H9 (cell line): ENCODE data around the gene ETV4. TPM values are rescaled to one million over a fixed set of nuclear protein-coding genes. Genes with fewer than 3 reads are reported as not detected.

Experiments used
- DNase-seq: peaks from one replicate; pipeline ENCODE4 v3.0.0-alpha.2; 2017
- H2AFZ ChIP-seq: one replicate; pipeline ENCODE4 v1.6.1; 2013; ENCODE audit warnings: mild to moderate bottlenecking, low read length, control low read depth, moderate library complexity
- H2AK5ac ChIP-seq: 2 replicates; pipeline ENCODE4 v1.6.1; 2013; ENCODE audit warnings: low read length, control low read depth, mixed read lengths; ENCODE audit not compliant: insufficient read length
- H2BK120ac ChIP-seq: one replicate; pipeline ENCODE4 v1.6.1; 2013; ENCODE audit warnings: low read depth, mild to moderate bottlenecking, low read length, control low read depth, inconsistent platforms; ENCODE audit not compliant: poor library complexity, severe bottlenecking
- H2BK12ac ChIP-seq: 2 replicates; pipeline ENCODE4 v1.6.1; 2013; ENCODE audit warnings: low read length, control low read depth, mixed read lengths, low read depth; ENCODE audit not compliant: insufficient read length
- H2BK15ac ChIP-seq: 2 replicates; pipeline ENCODE4 v1.6.1; 2013; ENCODE audit warnings: low read depth, low read length, control low read depth
- H2BK20ac ChIP-seq: one replicate; pipeline ENCODE4 v1.6.1; 2013; ENCODE audit warnings: low read depth, mild to moderate bottlenecking, low read length, control low read depth, inconsistent platforms; ENCODE audit not compliant: poor library complexity, severe bottlenecking
- H2BK5ac ChIP-seq: 2 replicates; pipeline ENCODE4 v1.6.1; 2013; ENCODE audit warnings: low read length, control low read depth, mixed read lengths; ENCODE audit not compliant: insufficient read length
- H3K14ac ChIP-seq: 2 replicates; pipeline ENCODE4 v1.6.1; 2013; ENCODE audit warnings: low read length, control low read depth; ENCODE audit not compliant: insufficient read depth
- H3K18ac ChIP-seq: 2 replicates; pipeline ENCODE4 v1.6.1; 2013; ENCODE audit warnings: low read depth, mild to moderate bottlenecking, mixed read lengths, low read length, control low read depth; ENCODE audit not compliant: insufficient read length
- H3K23ac ChIP-seq: 2 replicates; pipeline ENCODE4 v1.6.1; 2013; ENCODE audit warnings: low read length, control low read depth, mixed read lengths, low read depth; ENCODE audit not compliant: insufficient read length
- H3K23me2 ChIP-seq: 2 replicates; pipeline ENCODE4 v1.6.1; 2013; ENCODE audit warnings: low read depth, mild to moderate bottlenecking, mixed read lengths, low read length, control low read depth; ENCODE audit not compliant: insufficient read length, poor library complexity, severe bottlenecking
- H3K27ac ChIP-seq: 2 replicates; pipeline ENCODE4 v1.5.1; 2013; ENCODE audit warnings: low read length, control low read depth, mixed read lengths, low read depth; ENCODE audit not compliant: insufficient read length
- H3K27me3 ChIP-seq: 2 replicates; pipeline ENCODE4 v1.6.1; 2013; ENCODE audit warnings: low read length, control low read depth, inconsistent platforms; ENCODE audit not compliant: insufficient read depth
- H3K4ac ChIP-seq: 2 replicates; pipeline ENCODE4 v1.6.1; 2013; ENCODE audit warnings: low read depth, mild to moderate bottlenecking, control low read depth, inconsistent platforms, low read length, moderate library complexity
- H3K4me1 ChIP-seq: 2 replicates; pipeline ENCODE4 v1.6.1; 2013; ENCODE audit warnings: low read length, control low read depth, inconsistent platforms; ENCODE audit not compliant: insufficient read depth
- H3K4me2 ChIP-seq: 2 replicates; pipeline ENCODE4 v1.6.1; 2013; ENCODE audit warnings: low read length, control low read depth, mixed read lengths; ENCODE audit not compliant: insufficient read length, insufficient read depth
- H3K56ac ChIP-seq: 2 replicates; pipeline ENCODE4 v1.6.1; 2013; ENCODE audit warnings: low read depth, mild to moderate bottlenecking, mixed read lengths, low read length, control low read depth; ENCODE audit not compliant: insufficient read length
- H3K79me1 ChIP-seq: 2 replicates; pipeline ENCODE4 v1.6.1; 2013; ENCODE audit warnings: low read depth, mild to moderate bottlenecking, moderate library complexity, low read length, control low read depth, inconsistent platforms; ENCODE audit not compliant: insufficient read depth, poor library complexity, severe bottlenecking
- H3K79me2 ChIP-seq: 2 replicates; pipeline ENCODE4 v1.6.1; 2013; ENCODE audit warnings: low read length, control low read depth, inconsistent platforms; ENCODE audit not compliant: insufficient read depth
- H3K9ac ChIP-seq: 2 replicates; pipeline ENCODE4 v1.6.1; 2013; ENCODE audit warnings: low read length, control low read depth, mixed read lengths; ENCODE audit not compliant: insufficient read length; ENCODE audit errors: extremely low read depth
- H3K9me3 ChIP-seq: one replicate; pipeline ENCODE4 v1.6.1; 2013; ENCODE audit warnings: low read depth, low read length, inconsistent platforms; ENCODE audit not compliant: control insufficient read depth
- H3T11ph ChIP-seq: one replicate; pipeline ENCODE4 v1.6.1; 2013; ENCODE audit warnings: mild to moderate bottlenecking, low read length, control low read depth, inconsistent platforms
- H4K20me1 ChIP-seq: one replicate; pipeline ENCODE4 v1.6.1; 2013; ENCODE audit not compliant: control insufficient read depth, insufficient read length, insufficient read depth
- H4K5ac ChIP-seq: 2 replicates; pipeline ENCODE4 v1.6.1; 2013; ENCODE audit warnings: low read depth, mild to moderate bottlenecking, mixed read lengths, low read length, control low read depth; ENCODE audit not compliant: insufficient read length
- H4K8ac ChIP-seq: replicated peaks from 2 replicates; pipeline ENCODE4 v1.6.1; 2013; ENCODE audit warnings: low read length, control low read depth, mixed read lengths, low read depth; ENCODE audit not compliant: insufficient read length
- H4K91ac ChIP-seq: 2 replicates; pipeline ENCODE4 v1.6.1; 2013; ENCODE audit warnings: low read depth, mild to moderate bottlenecking, moderate library complexity, mixed read lengths, low read length, control low read depth; ENCODE audit not compliant: insufficient read length
- H3K27ac Mint-ChIP-seq, 3 experiments: 2 replicates in 2 of 3; 3 replicates in 1 of 3; pipeline ENCODE4 v1.8.0; 2020 to 2021; ENCODE audit warnings: mixed read lengths in 3 of 3, mild to moderate bottlenecking in 1 of 3, moderate library complexity in 1 of 3
- H3K27me3 Mint-ChIP-seq: 2 replicates; pipeline ENCODE4 v1.8.0; 2021; ENCODE audit warnings: low read depth, mild to moderate bottlenecking, moderate library complexity, mixed read lengths
- H3K36me3 Mint-ChIP-seq, 3 experiments: 2 replicates in 2 of 3; 3 replicates in 1 of 3; pipeline ENCODE4 v1.8.0; 2020 to 2021; ENCODE audit warnings: low read depth in 3 of 3, mixed read lengths in 3 of 3; ENCODE audit not compliant: insufficient read depth in 1 of 3
- H3K4me1 Mint-ChIP-seq, 2 experiments: 2 replicates each; pipeline ENCODE4 v1.8.0; 2020; ENCODE audit warnings: mixed read lengths in 2 of 2
- H3K4me3 Mint-ChIP-seq, 2 experiments: 2 replicates in 1 of 2; 3 replicates in 1 of 2; pipeline ENCODE4 v1.8.0; 2020 to 2021; ENCODE audit warnings: mild to moderate bottlenecking in 2 of 2, mixed read lengths in 2 of 2, moderate library complexity in 1 of 2
- H3K9me3 Mint-ChIP-seq, 2 experiments: 2 replicates in 1 of 2; 3 replicates in 1 of 2; pipeline ENCODE4 v1.8.0; 2020; ENCODE audit warnings: mild to moderate bottlenecking in 2 of 2, mixed read lengths in 2 of 2, moderate library complexity in 1 of 2
- WGBS: extraction: QIAGEN DNeasy Blood & Tissue Kit; methylation state at CpG from one replicate; pipeline ENCODE4 v1.1.7; 2013; ENCODE audit warnings: missing lambda C conversion rate, low lambda C conversion rate, mixed read lengths; ENCODE audit not compliant: insufficient read length; ENCODE audit errors: extremely low coverage; 5-methylcytosine and 5-hydroxymethylcytosine counted together
- total RNA-seq: library from RNA; stranded (reverse); gene quantifications from 2 replicates; pipeline ENCODE4 v1.2.1, GENCODE V29; 2021
- TF ChIP-seq, protein P1 (sequence below): fragments of 200-600 bp; sonication (generic); conservative IDR thresholded peaks from 3 replicates; pipeline ENCODE4 v1.8.0; 2021; ENCODE audit warnings: antibody characterized with exemption, mild to moderate bottlenecking

Gene ETV4
- total RNA-seq, 1 experiment from 2014 or later = 74.4 TPM

DNA sequence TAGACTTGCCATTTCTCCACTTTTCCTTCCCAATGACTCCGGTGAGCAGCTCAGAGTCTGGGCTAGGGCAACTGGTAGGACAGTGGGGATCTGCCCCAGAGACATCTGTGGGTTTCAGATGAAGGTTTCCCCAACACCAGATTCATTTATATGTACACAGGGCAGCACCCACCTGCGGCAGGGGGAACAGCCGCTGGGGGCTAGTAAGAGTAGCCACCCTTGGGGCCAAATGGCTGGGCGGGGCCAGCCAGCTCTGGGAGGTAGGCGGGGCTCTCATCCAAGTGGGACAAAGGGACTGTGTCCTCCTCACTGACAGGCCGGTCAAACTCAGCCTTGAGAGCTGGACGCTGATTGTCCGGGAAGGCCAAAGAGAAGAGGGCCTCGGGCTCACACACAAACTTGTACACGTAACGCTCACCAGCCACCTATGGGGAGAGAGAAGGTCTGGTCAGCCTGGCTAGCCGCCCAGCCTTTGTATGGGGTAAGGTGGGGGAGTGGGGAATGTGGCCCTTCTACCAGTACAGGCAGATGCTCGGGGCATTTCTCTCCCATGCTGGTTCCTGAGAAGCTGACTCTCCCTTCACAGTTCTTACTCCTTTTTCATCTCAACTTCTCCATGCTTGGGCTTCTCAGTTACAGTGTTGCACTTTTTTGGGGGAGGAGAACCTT, 17.7 kb downstream of the ETV4 start:
- TF ChIP-seq, protein P1, sequence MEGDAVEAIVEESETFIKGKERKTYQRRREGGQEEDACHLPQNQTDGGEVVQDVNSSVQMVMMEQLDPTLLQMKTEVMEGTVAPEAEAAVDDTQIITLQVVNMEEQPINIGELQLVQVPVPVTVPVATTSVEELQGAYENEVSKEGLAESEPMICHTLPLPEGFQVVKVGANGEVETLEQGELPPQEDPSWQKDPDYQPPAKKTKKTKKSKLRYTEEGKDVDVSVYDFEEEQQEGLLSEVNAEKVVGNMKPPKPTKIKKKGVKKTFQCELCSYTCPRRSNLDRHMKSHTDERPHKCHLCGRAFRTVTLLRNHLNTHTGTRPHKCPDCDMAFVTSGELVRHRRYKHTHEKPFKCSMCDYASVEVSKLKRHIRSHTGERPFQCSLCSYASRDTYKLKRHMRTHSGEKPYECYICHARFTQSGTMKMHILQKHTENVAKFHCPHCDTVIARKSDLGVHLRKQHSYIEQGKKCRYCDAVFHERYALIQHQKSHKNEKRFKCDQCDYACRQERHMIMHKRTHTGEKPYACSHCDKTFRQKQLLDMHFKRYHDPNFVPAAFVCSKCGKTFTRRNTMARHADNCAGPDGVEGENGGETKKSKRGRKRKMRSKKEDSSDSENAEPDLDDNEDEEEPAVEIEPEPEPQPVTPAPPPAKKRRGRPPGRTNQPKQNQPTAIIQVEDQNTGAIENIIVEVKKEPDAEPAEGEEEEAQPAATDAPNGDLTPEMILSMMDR = no peak
- no CpG with 5 or more reads among the region's 13 CpGs for WGBS
- H2BK20ac ChIP-seq = no peak overlapping the region

More for the DNA sequence above, 17.7 kb downstream of the ETV4 start:
- no peak overlapping the region for H3K27ac ChIP-seq
- Mint-ChIP-seq H3K4me3 (peak overlapping the region in 1 of 2 experiments; percentile 25; a peak in 1 of 5 replicates), H3K27ac (peak overlapping the region in 1 of 3 experiments; percentile 97; a peak in 3 of 7 replicates), H3K9me3 (no peaks in the 10 kb centered on the region), H3K36me3 (peaks cover 30 to 75% (median 37%) of the 10 kb centered on the region in 3 experiments; a peak in 6 of 7 replicates), H3K27me3 (peaks cover 31% of the 10 kb centered on the region), H3K4me1 (peaks cover 49 to 52% of the 10 kb centered on the region in 2 experiments)
- H2BK5ac ChIP-seq = no peak overlapping the region
- H3K4ac ChIP-seq = no peak overlapping the region
- no peak overlapping the region for H3K9ac ChIP-seq
- H3K56ac ChIP-seq = no peak overlapping the region
- no peak overlapping the region for H2AK5ac ChIP-seq
- no peak overlapping the region for H3K4me2 ChIP-seq
- no peak overlapping the region for H2AFZ ChIP-seq
- no peaks in the 10 kb centered on the region for H3K79me2 ChIP-seq
- H3T11ph ChIP-seq = no peak overlapping the region
- no peak overlapping the region for H3K23ac ChIP-seq
- no peak overlapping the region for H4K8ac ChIP-seq
- H2BK15ac ChIP-seq = no peak overlapping the region
- no peak overlapping the region for H2BK120ac ChIP-seq
- no peaks in the 10 kb centered on the region for H3K27me3 ChIP-seq
- no peaks in the 10 kb centered on the region for H3K9me3 ChIP-seq
- H4K5ac ChIP-seq = no peak overlapping the region
- peaks cover 11% of the 10 kb centered on the region; the same call in 1 of the 2 replicates for H3K4me1 ChIP-seq
- H3K23me2 ChIP-seq = no peaks in the 10 kb centered on the region
- H3K79me1 ChIP-seq = no peaks in the 10 kb centered on the region
- no peak overlapping the region for H4K91ac ChIP-seq
- H3K18ac ChIP-seq = no peak overlapping the region
- DNase-seq = no peak
- H3K14ac ChIP-seq = no peak overlapping the region
- no peaks in the 10 kb centered on the region for H4K20me1 ChIP-seq
- no peak overlapping the region for H2BK12ac ChIP-seq
